ENCODE measurements around the gene KLHL35.

DNA sequence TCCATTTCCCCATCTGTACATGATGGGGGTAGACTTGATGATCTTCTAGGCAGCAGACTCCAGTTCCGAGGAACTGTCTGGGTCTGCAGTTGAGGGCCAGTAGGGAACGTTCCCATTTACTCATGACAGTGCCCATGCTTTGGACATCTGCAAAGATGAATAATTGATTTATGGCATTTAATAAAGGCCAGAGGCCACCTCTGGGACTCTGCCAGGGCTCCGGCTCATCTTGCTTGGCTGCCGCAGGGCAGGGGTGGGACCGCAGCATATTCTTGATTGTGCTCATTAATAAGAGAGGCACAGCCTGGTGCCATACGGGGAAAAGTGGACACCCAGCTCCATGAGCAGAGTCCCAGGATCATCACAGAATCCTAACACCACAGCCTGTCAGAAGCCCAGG, 28.1 kb upstream of the KLHL35 start:
- TF ChIP-seq, protein P1, sequence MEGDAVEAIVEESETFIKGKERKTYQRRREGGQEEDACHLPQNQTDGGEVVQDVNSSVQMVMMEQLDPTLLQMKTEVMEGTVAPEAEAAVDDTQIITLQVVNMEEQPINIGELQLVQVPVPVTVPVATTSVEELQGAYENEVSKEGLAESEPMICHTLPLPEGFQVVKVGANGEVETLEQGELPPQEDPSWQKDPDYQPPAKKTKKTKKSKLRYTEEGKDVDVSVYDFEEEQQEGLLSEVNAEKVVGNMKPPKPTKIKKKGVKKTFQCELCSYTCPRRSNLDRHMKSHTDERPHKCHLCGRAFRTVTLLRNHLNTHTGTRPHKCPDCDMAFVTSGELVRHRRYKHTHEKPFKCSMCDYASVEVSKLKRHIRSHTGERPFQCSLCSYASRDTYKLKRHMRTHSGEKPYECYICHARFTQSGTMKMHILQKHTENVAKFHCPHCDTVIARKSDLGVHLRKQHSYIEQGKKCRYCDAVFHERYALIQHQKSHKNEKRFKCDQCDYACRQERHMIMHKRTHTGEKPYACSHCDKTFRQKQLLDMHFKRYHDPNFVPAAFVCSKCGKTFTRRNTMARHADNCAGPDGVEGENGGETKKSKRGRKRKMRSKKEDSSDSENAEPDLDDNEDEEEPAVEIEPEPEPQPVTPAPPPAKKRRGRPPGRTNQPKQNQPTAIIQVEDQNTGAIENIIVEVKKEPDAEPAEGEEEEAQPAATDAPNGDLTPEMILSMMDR (conservative IDR thresholded peaks at IDR 0.05; ENCODE audit: low read depth, low read length) = no peak
- no peak for TF ChIP-seq USF2 (IDR thresholded peaks at IDR 0.05; ENCODE audit: low read depth, low read length)
- TF ChIP-seq RAD21 (IDR thresholded peaks at IDR 0.05; ENCODE audit: low read length) = no peak
- no peak for TF ChIP-seq POLR2A (IDR thresholded peaks at IDR 0.05; ENCODE audit: low read depth, low read length)

Measured in IMR-90 (cell line).